Measurements from ENCODE around the gene UCP2. TPM values are rescaled to one million over a fixed set of nuclear protein-coding genes. Genes with fewer than 3 reads are reported as not detected.

The UCP2 gene
- total and polyA plus RNA-seq, 10 of the 15 experiments (the other 5 are each of a cell fraction or from before 2014, with no cell fraction given) = 32.9 to 248 (median 154) TPM

GRCh38 chr11:73975479-73975757, 7.2 kb downstream of the UCP2 start (continued):
- TF ChIP-seq BACH1 (IDR thresholded peaks at IDR 0.05; ENCODE audit: borderline replicate concordance) (no peak), SREBF2 (IDR thresholded peaks at IDR 0.05; ENCODE audit: low read length) (no peak), ZNF384 (IDR thresholded peaks at IDR 0.05; ENCODE audit: borderline replicate concordance, low read depth, low read length) (no peak), ASH2L (IDR thresholded peaks at IDR 0.05; ENCODE audit: borderline replicate concordance, low read depth) (no peak), RB1 (IDR thresholded peaks at IDR 0.05; ENCODE audit: borderline replicate concordance) (no peak), RFX5 (IDR thresholded peaks at IDR 0.05; ENCODE audit: low read depth, low read length) (no peak), RELA (IDR thresholded peaks at IDR 0.05; ENCODE audit: borderline replicate concordance, partially characterized antibody) (no peak), IKZF1 (conservative IDR thresholded peaks at IDR 0.05) (no peak)

- intact Hi-C loops (cut with micrococcal nuclease; ENCODE audit: unreplicated experiment) (no loop called here), in situ Hi-C loops (cut with MboI) (no loop called here)
- no peak overlapping the region for H3K4me3 ChIP-seq
- RAD21 ChIA-PET (ENCODE audit: unreplicated experiment) = interaction anchor here (0.9 kb wide), 2 partner anchors 11 to 22 kb away, joined by 3 to 6 read pairs; no protein-coding TSS in a partner anchor
- H3K79me2 ChIP-seq (ENCODE audit: control insufficient read depth, insufficient read depth, low read length) = peaks cover 18% of the 10 kb centered on the region
- POLR2A ChIA-PET = interaction anchor here (0.7 kb wide), 1 partner anchor 30 kb away, joined by 3 read pairs; no protein-coding TSS in a partner anchor
- no peak overlapping the region for H3K4me2 ChIP-seq (ENCODE audit: control insufficient read depth, insufficient read depth)
- no peak for TF ChIP-seq ELK1 (IDR thresholded peaks at IDR 0.05; ENCODE audit: low read depth, low read length)
- no peak for TF ChIP-seq SREBF2 (IDR thresholded peaks at IDR 0.05; ENCODE audit: low read length)
- no TSS peak for BruUV-seq (replicated peaks)
- H3K9ac ChIP-seq (ENCODE audit: control insufficient read depth, insufficient read depth, low read length) = no peak overlapping the region
- no peaks in the 10 kb centered on the region for H4K20me1 ChIP-seq (ENCODE audit: control insufficient read depth, insufficient read depth)
- H3K36me3 ChIP-seq (ENCODE audit: control insufficient read depth in 2 of 2, insufficient read depth in 2 of 2, low read length in 1 of 2) = peaks cover 28 to 30% of the 10 kb centered on the region in 2 experiments
- WGBS (ENCODE audit: insufficient coverage, insufficient replicate concordance, low lambda C conversion rate, missing lambda C conversion rate) = 75% methylated on average over 13 of the region's 13 CpGs
- ATAC-seq = no peak
- H3K9me3 ChIP-seq (replicated peaks; ENCODE audit: control insufficient read depth, insufficient read depth, low read length) = no peaks in the 10 kb centered on the region
- no peak overlapping the region for H2AFZ ChIP-seq (ENCODE audit: control insufficient read depth, low read depth, low read length)
- FAIRE-seq = no peak
- H3K27ac ChIP-seq (ENCODE audit: control insufficient read depth, insufficient read depth) = no peak overlapping the region
- CTCF ChIA-PET = interaction anchor here (1.0 kb wide), 1 partner anchor 12 kb away, joined by 3 read pairs; no protein-coding TSS in a partner anchor
- SMC1A ChIA-PET (ENCODE audit: uncharacterized antibody, unreplicated experiment) = interaction anchor here (1.7 kb wide), 1 partner anchor 11 kb away, joined by 4 read pairs; no protein-coding TSS in a partner anchor
- H3K27me3 ChIP-seq (replicated peaks in 1 of 2; ENCODE audit: control insufficient read depth in 2 of 2, insufficient read depth in 2 of 2, low read length in 1 of 2) = no peaks in the 10 kb centered on the region
- peaks cover 13% of the 10 kb centered on the region for H3K4me1 ChIP-seq (ENCODE audit: control insufficient read depth, insufficient read depth, low read length)
- DNase-seq (ENCODE audit: low read depth, low spot score) = no peak
Observed at GRCh38 chr11:73974604-73975478, 7.8 kb downstream of the UCP2 start.

Data from GM12878 (cell line).